Pulmonary artery endothelial cell (primary cell): ENCODE results near the gene SCLT1. TPM values are rescaled to one million over a fixed set of nuclear protein-coding genes. Genes with fewer than 3 reads are reported as not detected.

Experiments
- DNase-seq: peaks from one replicate; pipeline ENCODE4 v3.0.0-alpha.2; 2011; ENCODE audit warnings: low read depth, low spot score
- total RNA-seq: library from RNA; depleted of rRNA; stranded (reverse); fragments of >200 nt; gene quantifications from 2 replicates; pipeline ENCODE4 v1.2.3, GENCODE V29; 2014

The SCLT1 gene
- total RNA-seq, 1 donor from 2014 or later: 12.0 TPM

DNA sequence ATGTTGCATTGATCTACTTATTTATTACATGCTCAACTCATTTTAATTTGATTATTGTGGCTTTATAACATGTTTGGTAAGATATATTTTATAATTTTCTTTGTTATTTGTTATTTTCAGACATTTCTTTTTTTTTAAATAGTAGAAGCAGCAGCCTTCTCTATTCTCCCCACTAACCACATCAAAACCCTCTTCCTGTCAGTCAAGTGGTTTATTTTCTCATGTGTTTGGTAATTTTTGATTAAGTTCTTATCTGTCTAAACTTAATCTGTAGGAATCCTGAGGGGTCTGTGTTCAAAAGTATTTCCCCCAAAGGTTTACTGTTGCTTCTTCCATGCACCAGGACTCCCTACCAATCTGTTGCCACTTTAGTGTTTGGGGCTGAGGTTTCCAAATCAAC lies 131.9 kb downstream of the SCLT1 start:
- DNase-seq: no peak

DNA sequence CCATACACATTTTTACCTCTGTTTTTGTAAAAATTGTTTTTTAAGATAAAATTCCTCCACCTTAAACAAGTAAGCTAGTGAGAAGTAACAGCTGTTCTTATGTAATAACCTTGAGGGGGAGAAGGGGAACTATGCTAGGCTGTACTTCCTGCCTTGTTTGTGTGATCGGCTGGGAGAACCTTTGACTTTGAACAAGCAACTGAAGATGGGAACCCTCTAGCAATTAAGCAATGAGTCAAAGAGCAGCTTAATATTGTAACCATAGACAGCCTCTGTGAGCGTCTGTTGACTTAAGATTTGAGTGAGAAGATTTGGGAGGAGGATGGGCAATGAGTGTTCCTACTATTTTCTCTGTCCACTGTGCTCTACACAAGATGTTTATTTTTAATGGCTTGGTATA lies 135.1 kb downstream of the SCLT1 start:
- DNase-seq: no peak

DNA sequence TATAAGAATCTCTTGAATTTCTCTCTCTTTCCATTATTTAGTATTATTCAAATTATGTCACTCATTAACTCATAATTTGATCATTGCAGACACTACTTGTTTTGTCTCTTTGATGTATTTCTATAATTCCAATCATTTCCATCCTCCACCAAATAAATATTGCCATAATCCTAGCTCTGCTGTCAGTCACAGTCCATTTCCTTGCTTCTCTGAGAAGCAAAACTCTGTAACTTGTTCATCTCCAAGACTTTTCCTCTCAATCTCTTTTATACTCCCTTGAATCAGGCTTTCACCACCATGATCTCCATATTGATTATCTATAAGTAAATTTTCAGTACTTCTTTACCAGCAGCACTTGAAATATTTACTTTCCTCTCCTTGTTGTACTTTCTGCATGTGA lies 135.9 kb downstream of the SCLT1 start:
- no peak for DNase-seq

DNA sequence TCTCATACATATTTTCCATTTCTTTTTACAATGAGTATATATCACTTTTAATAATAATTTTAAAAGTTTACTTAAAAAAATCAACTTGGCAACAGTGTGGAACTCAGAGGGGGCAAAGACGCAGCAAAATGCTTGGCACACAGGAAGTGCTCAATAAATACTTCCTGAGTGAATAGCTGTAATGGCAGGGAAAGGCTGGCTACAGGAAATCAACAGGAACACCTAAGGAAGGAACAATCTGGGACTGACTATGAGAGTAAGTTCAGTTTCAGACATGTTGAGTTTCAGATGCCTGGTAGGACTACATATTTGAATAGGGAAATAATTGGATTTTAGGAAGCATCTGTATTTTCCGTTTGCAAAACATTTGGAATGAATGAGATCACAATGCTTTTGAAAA lies 137.6 kb downstream of the SCLT1 start:
- DNase-seq: peak; percentile 2

DNA sequence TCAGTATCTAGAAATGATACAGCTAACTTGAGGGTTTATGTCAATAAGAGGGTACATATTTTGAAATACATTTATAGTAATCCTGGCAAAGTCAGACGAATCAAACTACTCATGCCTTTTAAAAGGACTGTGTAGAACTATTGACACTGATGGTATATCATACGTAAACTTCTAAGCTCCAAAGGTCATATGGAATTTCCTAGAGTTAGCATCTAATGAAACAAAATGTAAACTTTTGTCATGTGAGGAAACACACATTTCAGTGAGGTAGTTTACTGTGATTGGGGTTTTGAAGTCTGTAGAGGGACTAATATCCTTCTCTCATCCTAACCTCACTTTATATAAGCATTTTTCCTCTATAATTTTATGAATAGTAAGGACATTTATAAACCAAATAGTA lies 138.4 kb downstream of the SCLT1 start:
- DNase-seq: no peak

DNA sequence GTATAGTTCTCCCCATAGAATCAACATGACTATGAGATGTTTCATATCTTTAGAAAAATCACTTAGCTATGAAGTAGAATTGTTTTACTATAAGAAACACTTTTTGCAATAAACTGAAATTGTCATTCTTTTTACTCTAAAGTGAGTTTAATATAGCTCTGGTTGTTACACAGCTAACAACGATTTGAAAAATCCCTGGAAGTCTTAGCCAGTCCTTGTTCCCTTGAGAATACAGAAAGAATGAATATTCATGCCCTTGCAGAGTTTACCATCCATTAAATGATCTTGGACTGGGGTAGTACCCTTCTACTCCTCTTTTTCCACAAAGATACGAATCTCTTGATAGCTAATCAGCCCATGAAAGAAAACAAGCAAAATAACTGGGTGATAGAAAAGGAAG lies 142.0 kb downstream of the SCLT1 start:
- no peak for DNase-seq

DNA sequence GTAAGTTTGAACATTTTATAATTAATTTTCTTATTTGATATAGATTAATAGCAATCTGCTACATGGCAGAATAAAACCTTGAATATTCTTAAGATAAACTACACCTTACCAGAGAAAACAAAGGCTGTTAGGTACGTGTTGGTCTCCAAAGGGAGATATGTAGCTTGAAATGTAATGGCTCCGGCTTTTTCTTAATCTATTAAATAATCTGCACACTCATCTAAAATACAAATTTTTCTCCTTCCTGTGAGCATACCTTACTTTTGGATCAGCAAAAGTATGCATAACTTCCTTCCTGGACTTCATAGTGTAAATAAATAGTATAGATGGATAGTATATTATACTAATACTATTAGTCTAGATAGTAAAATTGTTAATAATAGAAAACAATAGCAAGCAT lies 142.5 kb downstream of the SCLT1 start:
- DNase-seq: no peak

DNA sequence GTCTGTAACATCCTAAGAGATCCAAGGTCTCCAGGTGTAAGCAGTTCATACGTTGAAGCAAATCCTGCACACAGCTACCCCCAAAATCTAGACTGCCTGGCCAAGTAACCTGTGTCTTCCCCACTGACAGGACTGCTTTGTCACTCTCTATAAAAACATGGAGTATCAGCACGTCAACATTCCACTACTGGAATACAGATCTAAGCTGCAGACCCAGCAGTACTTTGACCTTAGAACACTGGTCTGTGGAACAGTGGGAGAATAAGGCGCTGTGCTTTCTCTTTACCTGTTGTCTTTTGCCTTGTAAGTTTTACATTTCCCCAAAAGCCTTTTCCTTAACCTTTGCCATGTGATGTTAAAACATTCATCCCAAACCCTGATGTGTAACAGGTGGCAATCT lies 146.4 kb downstream of the SCLT1 start:
- DNase-seq: no peak

DNA sequence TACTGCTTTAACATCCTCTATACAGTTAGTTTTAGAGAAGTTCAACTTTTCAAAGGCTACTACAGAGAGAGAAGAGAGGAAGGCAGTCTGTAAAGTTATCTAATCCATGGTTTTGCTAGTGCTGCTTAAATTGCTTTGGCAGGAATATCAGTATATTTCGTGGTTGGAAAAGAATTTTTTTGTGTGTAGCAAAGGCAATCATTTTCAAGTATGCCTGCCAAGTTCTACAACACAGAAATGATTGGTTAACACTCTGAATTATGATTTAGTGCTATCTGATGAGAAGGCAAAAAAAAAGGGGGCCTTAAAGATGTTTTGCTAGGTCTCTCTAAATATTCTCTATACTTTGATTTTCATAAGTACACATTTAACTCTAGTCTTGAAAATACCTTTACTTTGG lies 150.7 kb downstream of the SCLT1 start:
- DNase-seq: no peak

DNA sequence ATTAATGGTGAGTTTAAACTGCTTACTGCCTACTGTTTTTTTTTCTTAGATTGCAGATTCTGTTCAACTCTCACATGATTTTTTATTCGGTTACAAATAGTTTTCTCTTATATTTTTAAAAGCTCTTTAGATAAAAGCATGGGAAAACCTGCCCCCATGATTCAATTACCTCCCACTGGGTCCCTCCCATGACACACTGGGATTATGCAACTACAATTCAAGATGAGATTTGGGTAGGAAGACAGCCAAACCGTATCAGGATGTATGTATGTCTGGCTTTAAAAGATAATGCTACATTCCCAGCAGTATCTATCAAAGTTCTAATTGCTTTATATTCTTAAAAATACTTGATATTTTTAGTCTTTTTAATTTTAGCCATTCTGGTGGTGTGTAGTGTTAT lies 152.4 kb downstream of the SCLT1 start:
- no peak for DNase-seq

DNA sequence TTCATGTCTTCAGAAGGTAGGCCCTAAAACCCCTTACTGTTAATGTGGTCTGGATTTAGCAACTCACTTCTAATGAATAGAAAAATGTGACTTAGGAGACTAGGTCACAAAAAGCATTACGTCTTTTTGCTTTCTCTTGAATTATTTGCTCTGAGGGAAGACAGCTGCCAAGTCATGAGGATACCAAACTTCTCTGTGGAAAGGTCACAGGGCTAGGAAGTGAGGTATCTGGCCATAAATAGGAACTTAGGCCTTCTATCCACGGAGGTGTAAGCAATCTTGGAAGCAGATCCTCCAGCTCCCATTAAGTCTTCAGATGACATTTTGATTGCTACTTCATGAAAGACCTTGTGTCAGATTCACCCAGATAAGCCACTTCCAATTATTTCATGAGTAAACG lies 163.3 kb downstream of the SCLT1 start:
- no peak for DNase-seq

DNA sequence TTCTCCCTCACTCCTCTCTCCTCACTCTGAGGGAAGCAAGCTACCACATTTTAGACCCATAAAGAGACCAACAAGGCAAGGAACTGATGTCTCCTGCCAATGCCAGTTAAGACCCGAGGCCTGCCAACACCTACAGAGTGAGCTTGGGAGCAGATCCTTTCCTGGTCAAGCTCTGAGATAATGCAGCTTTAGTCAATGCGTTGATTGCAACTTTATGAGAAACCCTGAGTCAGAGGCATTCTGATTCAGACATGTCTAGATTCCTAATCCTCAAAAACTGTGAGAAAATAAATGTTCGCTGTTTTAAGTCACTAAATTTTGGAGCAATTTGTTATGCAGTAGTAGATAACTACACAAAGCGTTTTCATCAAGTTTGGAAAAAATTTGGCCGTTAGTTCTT lies 168.4 kb downstream of the SCLT1 start:
- DNase-seq: no peak

DNA sequence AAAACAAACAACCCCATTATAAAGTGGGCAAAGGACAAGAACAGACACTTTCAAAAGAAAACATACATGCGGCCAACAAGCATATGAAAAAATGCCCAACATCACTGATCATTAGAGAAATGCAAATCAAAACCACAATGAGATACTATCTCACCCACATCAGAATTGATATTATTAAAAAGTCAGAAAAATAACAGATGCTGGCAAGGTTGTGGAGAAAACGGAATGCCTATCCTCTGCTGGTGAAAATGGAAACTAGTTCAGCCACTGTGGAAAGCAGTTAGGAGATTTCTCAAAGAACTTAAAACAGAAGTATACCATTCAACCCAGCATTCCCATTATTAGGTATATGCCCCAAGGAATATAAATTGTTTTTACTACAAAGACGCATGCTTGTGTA lies 171.4 kb downstream of the SCLT1 start:
- DNase-seq: no peak

DNA sequence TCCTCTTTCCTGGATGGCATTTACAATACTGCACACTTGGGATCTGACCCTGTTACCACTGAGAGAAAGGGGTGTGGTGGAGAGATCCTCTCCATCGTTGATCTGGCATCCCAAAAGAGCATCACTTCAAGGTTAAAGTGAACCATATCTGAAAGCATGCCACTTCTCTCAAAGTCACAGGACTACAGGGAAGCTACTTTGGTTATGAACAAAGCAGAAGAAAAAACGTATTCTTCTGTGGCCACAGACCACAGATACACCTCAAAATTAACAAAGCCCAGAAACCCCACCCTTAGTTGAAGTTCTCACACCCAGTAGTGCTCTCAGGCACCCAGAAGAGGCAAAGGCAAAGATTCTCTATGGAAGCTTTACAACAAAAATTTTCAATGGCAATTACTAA lies 175.6 kb downstream of the SCLT1 start:
- DNase-seq: no peak

DNA sequence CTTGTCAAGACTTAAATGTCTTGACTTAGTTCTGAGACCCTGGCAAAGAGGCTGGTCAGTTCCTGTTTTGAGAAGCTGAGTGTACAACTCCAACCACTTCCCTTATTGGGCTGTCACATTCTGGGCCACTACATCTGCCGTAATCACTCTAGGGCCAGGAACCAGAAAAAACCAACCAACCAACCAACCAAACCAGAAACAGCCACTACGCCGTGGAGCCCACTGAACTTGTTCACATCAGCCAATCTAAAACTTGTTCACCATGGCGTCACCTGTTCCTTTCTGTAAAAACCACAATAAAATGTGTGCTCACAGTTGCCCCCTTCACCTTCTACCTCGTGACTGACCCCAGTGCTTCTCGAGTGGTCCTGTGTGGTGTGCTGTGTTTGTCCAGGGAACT lies 176.5 kb downstream of the SCLT1 start:
- DNase-seq: no peak

DNA sequence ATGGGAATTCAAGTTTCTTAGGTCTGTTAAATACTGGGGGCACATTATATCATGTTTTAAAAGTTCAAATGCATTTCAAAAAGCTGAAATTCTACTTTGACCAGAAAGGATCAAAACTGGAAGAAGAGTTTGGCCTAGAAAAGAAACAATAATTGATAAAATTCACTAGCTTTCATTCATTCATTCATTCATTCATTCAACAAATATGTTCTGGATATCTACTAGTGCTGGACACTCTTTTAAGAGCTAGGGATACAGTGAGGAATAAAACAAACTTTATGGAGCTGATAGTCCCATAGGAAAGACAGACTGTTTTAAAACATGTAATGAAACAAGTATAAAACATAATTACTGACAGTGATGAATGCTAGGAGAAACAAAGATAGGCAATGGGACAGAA lies 177.8 kb downstream of the SCLT1 start:
- DNase-seq: no peak

DNA sequence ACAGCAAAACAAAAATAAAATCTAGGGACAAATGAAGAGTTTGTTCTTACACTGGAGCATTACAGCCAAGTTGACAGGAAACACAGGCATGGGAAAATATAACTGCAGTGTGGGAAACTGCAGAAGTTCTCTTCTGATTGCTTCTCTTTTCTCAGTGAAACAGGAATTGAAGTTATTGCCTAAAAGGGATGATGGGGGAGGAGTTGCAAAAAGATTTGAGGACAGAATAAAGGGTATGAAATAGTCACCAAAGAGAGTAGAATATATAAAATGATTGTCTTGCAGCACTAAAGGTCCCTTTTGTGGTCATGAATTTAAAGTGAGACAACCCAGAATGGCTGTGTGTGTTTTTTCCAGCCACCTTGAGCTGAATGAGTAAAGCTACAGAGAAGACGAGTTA lies 180.1 kb downstream of the SCLT1 start:
- no peak for DNase-seq

DNA sequence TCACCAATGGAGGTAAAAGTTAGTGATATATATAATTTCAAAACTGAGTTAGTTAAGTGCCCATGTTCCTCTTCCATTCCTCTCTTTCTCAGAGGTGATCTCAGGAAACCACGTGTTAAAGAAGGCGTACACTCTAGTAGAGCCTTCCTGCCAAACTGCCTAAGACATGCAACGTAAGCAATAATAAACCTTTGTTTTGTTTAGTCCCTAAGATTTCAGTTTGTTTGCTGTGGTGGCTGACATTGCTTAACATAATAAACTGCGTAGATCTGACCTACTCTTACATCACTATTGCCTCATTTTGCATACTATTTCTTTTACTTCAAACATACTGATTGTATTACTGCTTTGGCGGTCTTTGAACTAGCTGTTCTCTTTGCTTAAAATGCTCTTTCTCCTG lies 184.6 kb downstream of the SCLT1 start:
- DNase-seq: no peak

DNA sequence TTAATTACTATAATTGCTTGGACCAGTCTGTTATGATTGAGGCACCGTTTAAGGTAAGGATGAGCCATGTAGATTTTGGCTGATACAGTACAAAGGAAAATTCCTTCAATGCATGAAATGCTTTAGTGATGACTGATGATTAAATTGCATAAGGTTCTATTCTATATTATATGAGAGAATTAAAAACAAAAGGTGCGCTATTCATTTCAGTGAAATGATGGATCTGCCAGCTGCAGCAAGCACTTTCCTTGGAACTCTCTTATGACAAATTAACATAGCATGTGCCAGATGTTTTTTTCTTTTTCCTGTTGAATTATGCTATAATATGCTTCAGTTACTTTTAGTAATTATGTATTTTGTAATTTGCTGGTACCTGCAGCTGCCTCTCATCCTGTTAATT lies 185.4 kb downstream of the SCLT1 start:
- DNase-seq: no peak

DNA sequence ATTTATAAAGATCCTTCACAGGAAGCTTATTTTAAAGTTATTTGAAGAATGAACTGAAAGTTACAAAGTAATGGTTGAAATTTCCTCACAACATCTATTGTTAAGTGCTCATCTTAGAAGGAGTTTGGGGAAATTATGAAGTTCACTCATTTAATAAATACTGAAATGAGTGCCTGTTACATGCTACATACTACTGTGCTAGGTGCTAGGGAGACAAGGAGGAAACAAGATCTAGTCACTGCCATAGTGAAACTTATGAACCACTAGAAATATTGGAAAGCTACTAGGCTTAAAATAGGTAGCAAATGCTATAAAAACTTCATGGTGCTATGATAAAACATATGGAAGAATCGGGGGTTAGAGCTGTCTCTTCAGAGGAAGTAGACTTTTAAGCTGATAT lies 186.8 kb downstream of the SCLT1 start:
- no peak for DNase-seq

DNA sequence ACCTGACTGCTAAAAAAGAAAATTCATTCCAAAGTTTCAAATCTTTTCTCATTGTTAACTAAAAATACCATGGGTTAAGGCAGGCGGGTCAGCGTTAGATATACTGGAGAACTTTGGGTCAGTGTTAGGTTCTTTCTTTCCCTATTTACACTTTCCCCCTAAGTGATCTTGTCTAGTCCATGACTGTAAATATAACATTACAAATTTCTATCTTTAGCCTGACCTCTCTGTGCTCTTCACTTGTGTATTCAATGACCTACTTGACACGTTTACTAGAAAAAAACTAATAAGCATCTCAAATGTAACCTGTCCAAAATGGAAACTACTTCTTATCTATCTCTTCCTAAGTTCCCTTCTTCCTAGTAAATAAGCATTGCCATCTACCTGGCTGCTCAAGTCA lies 188.5 kb downstream of the SCLT1 start:
- DNase-seq: no peak

DNA sequence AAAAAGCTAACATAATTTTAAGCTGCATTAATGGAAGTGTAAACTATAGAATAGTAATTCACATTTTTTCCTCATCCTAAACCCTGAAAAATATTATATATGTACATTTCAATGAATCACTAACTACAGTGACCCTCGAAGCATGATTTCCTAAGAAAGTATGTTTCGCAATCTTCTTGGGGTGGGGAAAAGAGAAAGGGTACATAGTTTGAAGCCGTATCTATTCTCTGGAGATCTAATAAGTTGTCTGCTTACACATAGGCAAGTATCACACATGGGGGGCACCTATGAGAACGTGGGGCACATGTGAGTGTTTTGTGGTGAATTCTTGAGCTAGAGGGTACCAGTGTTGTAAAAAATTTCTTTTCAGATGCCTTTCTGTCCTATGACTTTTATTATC lies 212.7 kb downstream of the SCLT1 start:
- no peak for DNase-seq

DNA sequence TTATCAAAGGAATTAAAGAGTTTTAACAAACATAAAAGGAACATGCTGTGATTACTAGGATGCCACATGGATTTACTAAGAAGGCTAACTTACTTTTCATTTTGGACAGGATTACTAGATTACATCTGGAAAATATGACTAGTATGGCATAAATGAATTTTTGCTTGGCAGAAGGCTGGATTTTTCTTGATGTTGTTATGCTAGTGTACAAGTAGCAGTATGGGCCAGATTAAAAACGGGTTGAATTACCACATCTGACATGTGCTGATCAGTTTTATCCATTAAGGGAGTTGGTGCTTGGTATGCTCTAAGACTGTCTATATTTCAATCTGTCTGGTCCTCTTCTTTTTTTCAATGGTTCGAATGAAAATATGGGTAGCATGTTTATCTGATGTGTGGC lies 213.4 kb downstream of the SCLT1 start:
- DNase-seq: no peak

DNA sequence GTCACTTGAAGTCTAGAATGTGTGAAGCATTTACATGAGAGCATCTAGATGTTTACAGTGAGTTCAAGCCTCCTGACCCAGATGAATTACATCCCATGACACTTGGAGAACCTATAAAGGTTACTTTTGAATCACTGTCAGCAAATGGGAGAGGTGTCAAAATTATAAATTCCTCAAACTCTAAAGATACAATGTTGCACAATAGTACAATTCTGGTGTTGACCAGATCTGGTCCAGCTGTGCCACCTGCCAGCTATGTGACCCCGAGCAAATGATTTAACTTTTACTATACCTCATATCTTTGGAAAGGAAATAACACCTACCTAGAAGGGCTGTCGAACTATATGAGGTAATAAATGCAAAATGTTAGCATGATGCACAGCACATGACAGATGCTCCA lies 214.1 kb downstream of the SCLT1 start:
- no peak for DNase-seq

DNA sequence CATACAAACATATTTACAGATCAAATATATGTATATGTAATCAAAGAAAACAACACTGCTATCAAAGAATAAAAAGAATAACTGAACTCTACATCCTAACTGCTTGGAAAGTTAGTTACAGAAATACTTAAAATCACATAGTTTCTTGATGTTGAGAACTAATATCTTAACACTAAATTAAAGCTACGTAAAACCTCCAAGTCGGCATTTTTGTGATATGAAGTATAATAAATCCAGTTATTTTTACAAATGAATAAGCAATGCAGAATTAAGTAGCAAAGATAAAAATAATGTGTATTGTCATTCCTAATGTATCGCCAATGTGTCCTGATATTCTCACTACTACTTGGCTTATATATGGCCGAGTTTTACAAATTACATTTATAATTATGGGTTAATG lies 215.4 kb downstream of the SCLT1 start:
- DNase-seq: no peak
